SU-DHL-6 (cell line): ENCODE data around the gene RPGRIP1L.

Source experiments
- H2AFZ ChIP-seq: fragments of 200-600 bp; sonication (generic); 2 replicates; pipeline ENCODE4 v1.6.1; 2014; ENCODE audit warnings: low read depth, mild to moderate bottlenecking, moderate library complexity, mixed read lengths, antibody characterized with exemption, low read length; ENCODE audit not compliant: severe bottlenecking
- H3F3A ChIP-seq: fragments of 200-600 bp; shearing (Covaris generic); 2 replicates; pipeline ENCODE4 v1.6.0; 2016; ENCODE audit warnings: antibody characterized with exemption, mild to moderate bottlenecking; ENCODE audit not compliant: insufficient read depth
- H3K27ac ChIP-seq: fragments of 200-600 bp; sonication (generic); 2 replicates; pipeline ENCODE4 v1.5.1; 2016; ENCODE audit warnings: low read depth, mild to moderate bottlenecking, low read length, moderate library complexity, mixed read lengths
- H3K27me3 ChIP-seq: fragments of 200-600 bp; sonication (generic), shearing (Covaris generic); 2 replicates; pipeline ENCODE4 v1.6.0; 2014; ENCODE audit warnings: mild to moderate bottlenecking, low read length
- H3K36me3 ChIP-seq: fragments of 200-600 bp; sonication (generic); 2 replicates; pipeline ENCODE4 v1.6.1; 2014; ENCODE audit warnings: mild to moderate bottlenecking, low read length, mixed read lengths
- H3K4me2 ChIP-seq: fragments of 300-600, 200-600 bp; shearing (Covaris generic), sonication (generic); 2 replicates; pipeline ENCODE4 v1.6.0; 2014; ENCODE audit warnings: low read length, low read depth, mild to moderate bottlenecking; ENCODE audit not compliant: poor library complexity, severe bottlenecking
- H3K4me3 ChIP-seq: fragments of 200-600 bp; sonication (generic); 2 replicates; pipeline ENCODE4 v1.5.1; 2014; ENCODE audit warnings: antibody characterized with exemption, low read length, mild to moderate bottlenecking, mixed read lengths; ENCODE audit not compliant: insufficient read depth, poor library complexity, severe bottlenecking
- H3K79me2 ChIP-seq: fragments of 200-600 bp; sonication (generic); 2 replicates; pipeline ENCODE4 v1.6.1; 2014; ENCODE audit warnings: mild to moderate bottlenecking, low read length, moderate library complexity; ENCODE audit not compliant: insufficient read depth
- H3K9ac ChIP-seq: fragments of 200-600 bp; sonication (generic); 2 replicates; pipeline ENCODE4 v1.7.0; 2014; ENCODE audit warnings: mild to moderate bottlenecking, low read length
- H3K9me2 ChIP-seq: fragments of 200-600 bp; sonication (generic); replicated peaks from 2 replicates; pipeline ENCODE4 v1.6.1; 2014; ENCODE audit warnings: low read length; ENCODE audit not compliant: insufficient read depth
- H3K9me3 ChIP-seq: fragments of 200-600 bp; sonication (generic); 2 replicates; pipeline ENCODE4 v1.6.1; 2014; ENCODE audit warnings: low read length, mixed read lengths; ENCODE audit not compliant: insufficient read depth
- H4K20me1 ChIP-seq: fragments of 200-600 bp; sonication (generic); 2 replicates; pipeline ENCODE4 v1.6.1; 2014; ENCODE audit warnings: low read depth, mild to moderate bottlenecking, antibody characterized with exemption, low read length, moderate library complexity, mixed read lengths
- EZH2phosphoT487 ChIP-seq: fragments of 200-600 bp; sonication (generic), shearing (Covaris generic); conservative IDR thresholded peaks from 2 replicates; pipeline ENCODE4 v1.6.1; 2018; ENCODE audit warnings: mild to moderate bottlenecking, antibody characterized with exemption, low read length, moderate library complexity, mixed read lengths
- TF ChIP-seq, protein P1 (sequence below): fragments of 200-600 bp; sonication (generic); IDR thresholded peaks from one replicate; pipeline ENCODE4 v1.5.1; 2017; ENCODE audit warnings: antibody characterized with exemption, mild to moderate bottlenecking, low read length, moderate library complexity; ENCODE audit not compliant: insufficient read depth, poor library complexity, severe bottlenecking

Gene RPGRIP1L

GRCh38 chr16:53666786-53667415 is 36.8 kb downstream of the RPGRIP1L start:
- Histone ChIP-seq H3K4me2 (no peak overlapping the region), H3K9ac (no peak overlapping the region), H3K4me3 (no peak overlapping the region), H2AFZ (no peak overlapping the region), H3K9me2 (no peaks in the 10 kb centered on the region), H4K20me1 (no peaks in the 10 kb centered on the region), H3K27me3 (no peaks in the 10 kb centered on the region), H3K36me3 (no peaks in the 10 kb centered on the region), H3K79me2 (no peaks in the 10 kb centered on the region), H3K27ac (no peak overlapping the region), H3F3A (no peaks in the 10 kb centered on the region), H3K9me3 (no peaks in the 10 kb centered on the region)
- TF ChIP-seq, protein P1, sequence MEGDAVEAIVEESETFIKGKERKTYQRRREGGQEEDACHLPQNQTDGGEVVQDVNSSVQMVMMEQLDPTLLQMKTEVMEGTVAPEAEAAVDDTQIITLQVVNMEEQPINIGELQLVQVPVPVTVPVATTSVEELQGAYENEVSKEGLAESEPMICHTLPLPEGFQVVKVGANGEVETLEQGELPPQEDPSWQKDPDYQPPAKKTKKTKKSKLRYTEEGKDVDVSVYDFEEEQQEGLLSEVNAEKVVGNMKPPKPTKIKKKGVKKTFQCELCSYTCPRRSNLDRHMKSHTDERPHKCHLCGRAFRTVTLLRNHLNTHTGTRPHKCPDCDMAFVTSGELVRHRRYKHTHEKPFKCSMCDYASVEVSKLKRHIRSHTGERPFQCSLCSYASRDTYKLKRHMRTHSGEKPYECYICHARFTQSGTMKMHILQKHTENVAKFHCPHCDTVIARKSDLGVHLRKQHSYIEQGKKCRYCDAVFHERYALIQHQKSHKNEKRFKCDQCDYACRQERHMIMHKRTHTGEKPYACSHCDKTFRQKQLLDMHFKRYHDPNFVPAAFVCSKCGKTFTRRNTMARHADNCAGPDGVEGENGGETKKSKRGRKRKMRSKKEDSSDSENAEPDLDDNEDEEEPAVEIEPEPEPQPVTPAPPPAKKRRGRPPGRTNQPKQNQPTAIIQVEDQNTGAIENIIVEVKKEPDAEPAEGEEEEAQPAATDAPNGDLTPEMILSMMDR, result no peak
- no peak for TF ChIP-seq EZH2phosphoT487

GRCh38 chr16:53664724-53665345 is 38.8 kb downstream of the RPGRIP1L start:
- Histone ChIP-seq H3K9me3 (no peaks in the 10 kb centered on the region), H3K4me2 (no peak overlapping the region), H3K4me3 (no peak overlapping the region), H4K20me1 (no peaks in the 10 kb centered on the region), H2AFZ (no peak overlapping the region), H3K9ac (no peak overlapping the region), H3K79me2 (no peaks in the 10 kb centered on the region), H3K27me3 (no peaks in the 10 kb centered on the region), H3K9me2 (no peaks in the 10 kb centered on the region), H3K27ac (no peak overlapping the region), H3F3A (no peaks in the 10 kb centered on the region), H3K36me3 (no peaks in the 10 kb centered on the region)
- TF ChIP-seq EZH2phosphoT487, result no peak
- TF ChIP-seq, protein P1, result no peak

- Histone ChIP-seq H2AFZ (no peak overlapping the region), H3K9me2 (no peaks in the 10 kb centered on the region), H3F3A (no peaks in the 10 kb centered on the region), H3K36me3 (no peaks in the 10 kb centered on the region), H4K20me1 (no peaks in the 10 kb centered on the region), H3K79me2 (no peaks in the 10 kb centered on the region), H3K27ac (no peak overlapping the region), H3K9ac (no peak overlapping the region), H3K4me2 (no peak overlapping the region), H3K4me3 (no peak overlapping the region), H3K27me3 (no peaks in the 10 kb centered on the region), H3K9me3 (no peaks in the 10 kb centered on the region)
- no peak for TF ChIP-seq EZH2phosphoT487
- TF ChIP-seq, protein P1, result no peak
These were observed 41.6 kb downstream of the RPGRIP1L start for GRCh38 chr16:53662072-53662471.
